ENCODE results near the gene SELL.

DNA sequence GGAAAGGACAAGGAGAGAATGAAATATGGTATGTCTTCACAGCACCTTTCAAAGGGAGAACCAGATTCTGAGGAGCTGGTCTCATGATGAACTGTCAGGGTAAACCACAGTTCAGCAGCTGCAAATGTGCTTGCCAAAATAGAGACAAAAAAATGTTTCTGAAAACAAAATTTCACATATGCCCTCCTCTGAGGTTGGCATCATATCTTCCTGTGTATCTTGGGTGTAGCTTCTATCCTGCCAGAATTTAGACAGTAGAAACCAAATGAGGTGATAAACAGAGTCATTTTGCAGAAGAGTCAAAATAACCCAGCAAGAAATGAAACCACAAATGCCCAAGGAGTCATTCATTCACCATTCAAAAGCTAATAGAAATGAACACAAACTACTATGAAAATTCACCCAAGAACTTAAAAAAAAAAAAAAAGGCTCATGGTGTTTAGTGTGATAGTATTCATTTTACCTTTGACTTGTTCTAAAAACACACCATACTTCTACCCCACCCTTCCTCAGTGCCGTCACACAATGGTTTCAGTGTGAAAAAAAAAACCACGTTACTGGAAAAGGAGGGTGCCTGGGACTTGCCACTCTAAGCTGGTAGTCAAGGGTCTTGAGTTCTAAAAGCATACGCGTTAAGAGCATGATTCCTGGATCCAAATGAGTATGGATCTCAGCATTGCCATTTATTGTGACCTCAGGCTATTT is 18.5 kb downstream of the SELL start:
- TF ChIP-seq, protein P1, sequence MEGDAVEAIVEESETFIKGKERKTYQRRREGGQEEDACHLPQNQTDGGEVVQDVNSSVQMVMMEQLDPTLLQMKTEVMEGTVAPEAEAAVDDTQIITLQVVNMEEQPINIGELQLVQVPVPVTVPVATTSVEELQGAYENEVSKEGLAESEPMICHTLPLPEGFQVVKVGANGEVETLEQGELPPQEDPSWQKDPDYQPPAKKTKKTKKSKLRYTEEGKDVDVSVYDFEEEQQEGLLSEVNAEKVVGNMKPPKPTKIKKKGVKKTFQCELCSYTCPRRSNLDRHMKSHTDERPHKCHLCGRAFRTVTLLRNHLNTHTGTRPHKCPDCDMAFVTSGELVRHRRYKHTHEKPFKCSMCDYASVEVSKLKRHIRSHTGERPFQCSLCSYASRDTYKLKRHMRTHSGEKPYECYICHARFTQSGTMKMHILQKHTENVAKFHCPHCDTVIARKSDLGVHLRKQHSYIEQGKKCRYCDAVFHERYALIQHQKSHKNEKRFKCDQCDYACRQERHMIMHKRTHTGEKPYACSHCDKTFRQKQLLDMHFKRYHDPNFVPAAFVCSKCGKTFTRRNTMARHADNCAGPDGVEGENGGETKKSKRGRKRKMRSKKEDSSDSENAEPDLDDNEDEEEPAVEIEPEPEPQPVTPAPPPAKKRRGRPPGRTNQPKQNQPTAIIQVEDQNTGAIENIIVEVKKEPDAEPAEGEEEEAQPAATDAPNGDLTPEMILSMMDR (conservative IDR thresholded peaks at IDR 0.05; ENCODE audit: low read depth, low read length) = no peak
- TF ChIP-seq EZH2 (IDR thresholded peaks at IDR 0.05; ENCODE audit: borderline replicate concordance, low read depth, low read length, poor library complexity, severe bottlenecking) = no peak
